CD14-positive monocyte (primary cell): ENCODE data around the gene DTL. TPM values are rescaled to one million over a fixed set of nuclear protein-coding genes. Genes with fewer than 3 reads are reported as not detected.

ENCODE experiments used
- DNase-seq, 3 donors: peaks; one replicate each; pipeline ENCODE4 v3.0.0-alpha.2; 2011 to 2022
- H2AFZ ChIP-seq: 2 replicates; pipeline ENCODE4 v1.6.0; 2012; ENCODE audit warnings: mild to moderate bottlenecking, low read depth, low read length, inconsistent platforms; ENCODE audit not compliant: insufficient read depth, poor library complexity, severe bottlenecking
- H3K27ac ChIP-seq, 2 donors: 1 replicate in 1 of 2; 2 replicates in 1 of 2; pipeline ENCODE4 v1.5.1; 2012 to 2013; ENCODE audit warnings: low read length in 2 of 2, control low read depth in 1 of 2, inconsistent platforms in 1 of 2, low read depth in 1 of 2, mild to moderate bottlenecking in 1 of 2
- H3K27me3 ChIP-seq, 2 donors: one replicate each; pipeline versions ENCODE4 v1.6.0 to v1.6.1; 2011 to 2013; ENCODE audit warnings: low read length in 2 of 2; ENCODE audit not compliant: control insufficient read depth in 2 of 2, insufficient read depth in 2 of 2
- H3K36me3 ChIP-seq, 2 donors: replicated peaks in 1 of 2; 1 replicate in 1 of 2; 2 replicates in 1 of 2; pipeline versions ENCODE4 v1.5.1 to v1.6.1; 2012 to 2013; ENCODE audit warnings: low read length in 2 of 2, control low read depth in 1 of 2, inconsistent platforms in 1 of 2, mild to moderate bottlenecking in 1 of 2; ENCODE audit not compliant: insufficient read depth in 2 of 2, control insufficient read depth in 1 of 2
- H3K4me1 ChIP-seq, 2 donors: 1 replicate in 1 of 2; 2 replicates in 1 of 2; pipeline versions ENCODE4 v1.5.1 to v1.6.1; 2012 to 2013; ENCODE audit warnings: low read length in 2 of 2, control low read depth in 1 of 2, inconsistent platforms in 1 of 2, mild to moderate bottlenecking in 1 of 2, moderate library complexity in 1 of 2; ENCODE audit not compliant: insufficient read depth in 2 of 2, control insufficient read depth in 1 of 2
- H3K4me2 ChIP-seq: replicated peaks from 2 replicates; pipeline ENCODE3; 2012; ENCODE audit warnings: low read length, moderate library complexity, mild to moderate bottlenecking; ENCODE audit not compliant: poor library complexity, severe bottlenecking; ENCODE audit errors: extremely low read depth
- H3K4me3 ChIP-seq, 3 experiments: fragments of 200-600 bp in 1 of 3; sonication (generic) in 1 of 3; replicated peaks in 1 of 3; 1 replicate in 2 of 3; 2 replicates in 1 of 3; pipeline ENCODE4 v1.5.1; 2011 to 2013; ENCODE audit warnings: low read length in 3 of 3, mild to moderate bottlenecking in 3 of 3, control low read depth in 2 of 3, low read depth in 2 of 3, inconsistent platforms in 1 of 3, moderate library complexity in 1 of 3
- H3K79me2 ChIP-seq: 2 replicates; pipeline ENCODE4 v1.6.0; 2012; ENCODE audit warnings: mild to moderate bottlenecking, control low read depth, inconsistent platforms, low read length, moderate library complexity; ENCODE audit not compliant: insufficient read depth
- H3K9ac ChIP-seq: 2 replicates; pipeline ENCODE4 v1.6.0; 2017; ENCODE audit warnings: low read length, mild to moderate bottlenecking; ENCODE audit not compliant: insufficient read depth, poor library complexity, severe bottlenecking
- H3K9me3 ChIP-seq, 2 donors: replicated peaks in 1 of 2; 1 replicate in 1 of 2; 2 replicates in 1 of 2; pipeline versions ENCODE4 v1.5.1 to v1.6.1; 2012 to 2013; ENCODE audit warnings: low read length in 2 of 2, control low read depth in 1 of 2; ENCODE audit not compliant: control insufficient read depth in 1 of 2, insufficient read depth in 1 of 2
- H4K20me1 ChIP-seq: 2 replicates; pipeline ENCODE4 v1.6.0; 2012; ENCODE audit warnings: mild to moderate bottlenecking, low read length, control low read depth, moderate library complexity; ENCODE audit not compliant: insufficient read depth
- H3K27ac Mint-ChIP-seq, 7 donors: one replicate each; pipeline ENCODE4 v1.8.0; 2020; ENCODE audit warnings: mild to moderate bottlenecking in 7 of 7, mixed read lengths in 7 of 7, moderate library complexity in 6 of 7, inconsistent platforms in 2 of 7
- H3K27me3 Mint-ChIP-seq, 3 donors: one replicate each; pipeline ENCODE4 v1.8.0; 2021 to 2022; ENCODE audit warnings: low read depth in 3 of 3, mild to moderate bottlenecking in 3 of 3, mixed read lengths in 3 of 3, moderate library complexity in 3 of 3, inconsistent platforms in 1 of 3
- H3K36me3 Mint-ChIP-seq, 2 donors: one replicate each; pipeline ENCODE4 v1.8.0; 2020; ENCODE audit warnings: mixed read lengths in 2 of 2, inconsistent platforms in 1 of 2, mild to moderate bottlenecking in 1 of 2
- H3K4me1 Mint-ChIP-seq: one replicate; pipeline ENCODE4 v1.8.0; 2020; ENCODE audit warnings: mild to moderate bottlenecking, mixed read lengths
- H3K4me3 Mint-ChIP-seq, 2 donors: one replicate each; pipeline ENCODE4 v1.8.0; 2020; ENCODE audit warnings: mild to moderate bottlenecking in 2 of 2, mixed read lengths in 2 of 2, moderate library complexity in 1 of 2
- H3K9me3 Mint-ChIP-seq, 7 donors: one replicate each; pipeline ENCODE4 v1.8.0; 2020 to 2022; ENCODE audit warnings: mixed read lengths in 7 of 7, mild to moderate bottlenecking in 6 of 7, moderate library complexity in 6 of 7, inconsistent platforms in 2 of 7
- CTCF ChIP-seq: fragments of 200-600 bp; IDR thresholded peaks from one replicate; pipeline ENCODE4 v1.8.0; 2022; ENCODE audit warnings: antibody characterized with exemption, mild to moderate bottlenecking
- WGBS: methylation state at CpG from one replicate; pipeline ENCODE4 v1.1.5; 2013; ENCODE audit warnings: missing lambda C conversion rate; ENCODE audit not compliant: insufficient coverage; 5-methylcytosine and 5-hydroxymethylcytosine counted together
- intact Hi-C, 2 donors: fragments of 100-400 bp; cut with micrococcal nuclease; formaldehyde crosslinking; loops; one replicate each; pipeline versions ENCODE4 v1.15.0 to v1.15.1; 2023
- polyA plus RNA-seq, 3 donors: library from polyadenylated mRNA; depleted of rRNA in 1 of 3; unstranded in 2 of 3; stranded (reverse) in 1 of 3; fragments of 300-500 nt in 2 of 3; fragments of >200 nt in 1 of 3; fragmentation: Illumina TruSeq in 2 of 3; gene quantifications; 1 replicate in 2 of 3; 2 replicates in 1 of 3; pipeline ENCODE4 v1.2.3, GENCODE V29; 2012 to 2021

The DTL gene
- polyA plus RNA-seq, 3 donors: not detected

GRCh38 chr1:212009561-212009960, 26.0 kb upstream of the DTL start:
- Histone ChIP-seq H3K9me3 (no peaks in the 10 kb centered on the region), H3K4me3 (no peak overlapping the region), H3K27me3 (no peaks in the 10 kb centered on the region), H3K4me1 (no peaks in the 10 kb centered on the region), H4K20me1 (no peaks in the 10 kb centered on the region), H3K79me2 (no peaks in the 10 kb centered on the region), H3K27ac (no peak overlapping the region), H2AFZ (no peak overlapping the region), H3K9ac (no peak overlapping the region), H3K4me2 (no peak overlapping the region), H3K36me3 (peaks cover 25 to 66% of the 10 kb centered on the region in 2 donors)
- no peak overlapping the region for H3K4me3 Mint-ChIP-seq
- H3K27me3 Mint-ChIP-seq: no peaks in the 10 kb centered on the region
- no CpG with 5 or more reads among the region's 1 CpG for WGBS
- no peak overlapping the region for H3K27ac Mint-ChIP-seq
- peaks cover 0 to 1% (median 0%) of the 10 kb centered on the region in 7 donors for H3K9me3 Mint-ChIP-seq
- H3K36me3 Mint-ChIP-seq: peaks cover 39 to 40% of the 10 kb centered on the region in 2 donors
- H3K4me1 Mint-ChIP-seq: no peaks in the 10 kb centered on the region
- TF ChIP-seq CTCF: no peak
- no peak for DNase-seq
- intact Hi-C loops: no loop called here

- 70% methylated on average over 2 of the region's 3 CpGs for whole genome bisulfite sequencing
- intact Hi-C loops: no loop called here
- H3K4me3 Mint-ChIP-seq: no peak overlapping the region
These were observed 25.5 kb upstream of the DTL start for GRCh38 chr1:212010004-212010403.

More at GRCh38 chr1:212010004-212010403, 25.5 kb upstream of the DTL start:
- H3K27ac Mint-ChIP-seq: no peak overlapping the region
- Histone ChIP-seq H3K27ac (no peak overlapping the region), H3K36me3 (peaks cover 21 to 62% of the 10 kb centered on the region in 2 donors), H4K20me1 (no peaks in the 10 kb centered on the region), H3K27me3 (no peaks in the 10 kb centered on the region), H3K79me2 (no peaks in the 10 kb centered on the region), H3K4me3 (no peak overlapping the region), H3K4me1 (no peaks in the 10 kb centered on the region), H3K4me2 (no peak overlapping the region), H3K9me3 (no peaks in the 10 kb centered on the region), H3K9ac (no peak overlapping the region), H2AFZ (no peak overlapping the region)
- TF ChIP-seq CTCF: no peak
- H3K27me3 Mint-ChIP-seq: no peaks in the 10 kb centered on the region
- H3K36me3 Mint-ChIP-seq: peaks cover 38 to 42% of the 10 kb centered on the region in 2 donors
- peaks cover 0 to 2% (median 0%) of the 10 kb centered on the region in 7 donors for H3K9me3 Mint-ChIP-seq
- DNase-seq: no peak
- no peaks in the 10 kb centered on the region for H3K4me1 Mint-ChIP-seq
